CD4-positive, CD25-positive, alpha-beta regulatory T cell (primary cell): ENCODE data around the gene IL31. TPM values are rescaled to one million over a fixed set of nuclear protein-coding genes. Genes with fewer than 3 reads are reported as not detected.
A peak's percentile ranks its signal among the peaks of the same experiment; 100 is the strongest.

Experiments used
- ATAC-seq, 2 donors: fragments of 150-1000 bp; cut with Tn5 transposase; one replicate each; pipeline ENCODE4 v1.10.0; 2021; ENCODE audit warnings: low read depth in 2 of 2, moderate number of reproducible peaks in 2 of 2, moderate library complexity in 1 of 2
- DNase-seq, 3 donors: peaks; one replicate each; pipeline versions ENCODE4 v3.0.0 to v3.0.0-alpha.2; 2012 to 2022; ENCODE audit warnings: mixed read lengths in 1 of 3
- H3K27ac ChIP-seq: one replicate; pipeline ENCODE4 v1.7.0; 2013; ENCODE audit warnings: mild to moderate bottlenecking, low read length; ENCODE audit not compliant: insufficient read depth, poor library complexity, severe bottlenecking
- H3K27me3 ChIP-seq: one replicate; pipeline ENCODE4 v1.7.0; 2013; ENCODE audit warnings: low read length; ENCODE audit not compliant: control insufficient read depth, insufficient read depth
- H3K36me3 ChIP-seq: one replicate; pipeline ENCODE4 v1.7.0; 2013; ENCODE audit warnings: mild to moderate bottlenecking, low read length, moderate library complexity; ENCODE audit not compliant: control insufficient read depth, insufficient read depth
- H3K4me1 ChIP-seq: 2 replicates; pipeline ENCODE4 v1.7.0; 2013; ENCODE audit warnings: mild to moderate bottlenecking, low read length; ENCODE audit not compliant: insufficient read depth, control insufficient read depth, poor library complexity, severe bottlenecking
- H3K4me3 ChIP-seq: one replicate; pipeline ENCODE4 v1.7.0; 2013; ENCODE audit warnings: low read depth, mild to moderate bottlenecking, low read length, moderate library complexity
- H3K9me3 ChIP-seq, 2 experiments: 1 replicate in 1 of 2; 2 replicates in 1 of 2; pipeline ENCODE4 v1.7.0; 2013; ENCODE audit warnings: low read length in 2 of 2, mild to moderate bottlenecking in 1 of 2, moderate library complexity in 1 of 2; ENCODE audit not compliant: control insufficient read depth in 2 of 2
- H3K27ac Mint-ChIP-seq, 3 donors: one replicate each; pipeline ENCODE4 v1.8.0; 2020 to 2022; ENCODE audit warnings: mild to moderate bottlenecking in 3 of 3, mixed read lengths in 3 of 3, moderate library complexity in 2 of 3
- H3K27me3 Mint-ChIP-seq: one replicate; pipeline ENCODE4 v1.8.0; 2022; ENCODE audit warnings: mild to moderate bottlenecking, mixed read lengths
- H3K36me3 Mint-ChIP-seq: one replicate; pipeline ENCODE4 v1.8.0; 2020; ENCODE audit warnings: mixed read lengths
- H3K4me1 Mint-ChIP-seq, 4 donors: one replicate each; pipeline ENCODE4 v1.8.0; 2020 to 2022; ENCODE audit warnings: mixed read lengths in 4 of 4, mild to moderate bottlenecking in 1 of 4
- H3K4me3 Mint-ChIP-seq, 4 donors: one replicate each; pipeline ENCODE4 v1.8.0; 2020 to 2022; ENCODE audit warnings: mild to moderate bottlenecking in 4 of 4, mixed read lengths in 4 of 4, moderate library complexity in 3 of 4
- H3K9me3 Mint-ChIP-seq, 7 donors: one replicate each; pipeline ENCODE4 v1.8.0; 2020 to 2022; ENCODE audit warnings: mixed read lengths in 7 of 7, mild to moderate bottlenecking in 3 of 7, moderate library complexity in 2 of 7
- polyA plus RNA-seq, 4 donors: library from polyadenylated mRNA; unstranded; fragments of 300-500 nt; fragmentation: Illumina TruSeq; gene quantifications; one replicate each; pipeline ENCODE4 v1.2.3, GENCODE V29; 2021
- total RNA-seq: library from RNA; stranded (reverse); gene quantifications from one replicate; pipeline ENCODE4 v1.2.3, GENCODE V29; 2022

Gene IL31
- total and polyA plus RNA-seq, 5 donors from 2014 or later = not detected

- no peaks in the 10 kb centered on the region for H3K9me3 ChIP-seq
- no peak overlapping the region for H3K27ac Mint-ChIP-seq
- no peaks in the 10 kb centered on the region for H3K4me1 ChIP-seq
- no peaks in the 10 kb centered on the region for H3K27me3 Mint-ChIP-seq
- H3K4me3 Mint-ChIP-seq = no peak overlapping the region
- DNase-seq = no peak
- no peak overlapping the region for H3K27ac ChIP-seq
- no peak overlapping the region for H3K4me3 ChIP-seq
- H3K4me1 Mint-ChIP-seq = peaks cover 0 to 7% (median 1%) of the 10 kb centered on the region in 4 donors
- no peak for ATAC-seq
- H3K9me3 Mint-ChIP-seq = no peaks in the 10 kb centered on the region
- no peaks in the 10 kb centered on the region for H3K27me3 ChIP-seq
- H3K36me3 Mint-ChIP-seq = peaks cover 9% of the 10 kb centered on the region
- peaks cover 36% of the 10 kb centered on the region for H3K36me3 ChIP-seq
Observed at GRCh38 chr12:122139266-122139665, 34.8 kb downstream of the IL31 start.

GRCh38 chr12:122138616-122139015, 35.4 kb downstream of the IL31 start:
- Mint-ChIP-seq H3K4me1 (peaks cover 0 to 3% (median under 1%) of the 10 kb centered on the region in 4 donors), H3K27me3 (no peaks in the 10 kb centered on the region), H3K36me3 (peaks cover 12% of the 10 kb centered on the region), H3K4me3 (no peak overlapping the region), H3K27ac (peak overlapping the region in 1 of 3 donors; percentile 79), H3K9me3 (no peaks in the 10 kb centered on the region)
- Histone ChIP-seq H3K27ac (no peak overlapping the region), H3K36me3 (peaks cover 41% of the 10 kb centered on the region), H3K4me1 (no peaks in the 10 kb centered on the region), H3K27me3 (no peaks in the 10 kb centered on the region), H3K4me3 (no peak overlapping the region), H3K9me3 (no peaks in the 10 kb centered on the region)
- no peak for ATAC-seq
- DNase-seq = no peak

DNA sequence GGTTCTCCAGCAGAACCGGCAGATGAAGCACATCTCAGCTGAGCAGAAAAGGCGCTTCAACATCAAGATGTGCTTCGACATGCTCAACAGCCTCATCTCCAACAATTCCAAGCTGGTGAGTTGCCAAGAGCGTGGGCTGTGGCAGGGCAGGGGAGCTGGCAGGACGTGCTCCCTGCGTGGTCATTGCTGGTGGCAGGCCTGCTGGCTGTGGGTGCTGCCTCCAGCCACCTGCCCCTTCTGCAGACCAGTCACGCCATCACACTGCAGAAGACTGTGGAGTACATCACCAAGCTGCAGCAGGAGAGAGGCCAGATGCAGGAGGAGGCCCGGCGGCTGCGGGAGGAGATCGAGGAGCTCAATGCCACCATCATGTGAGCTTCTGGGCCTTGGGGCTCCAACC, 35.8 kb downstream of the IL31 start:
- H3K9me3 ChIP-seq = no peaks in the 10 kb centered on the region
- no peak overlapping the region for H3K27ac ChIP-seq
- no peak overlapping the region for H3K4me3 ChIP-seq
- H3K4me1 ChIP-seq = no peaks in the 10 kb centered on the region
- H3K36me3 Mint-ChIP-seq = peaks cover 10% of the 10 kb centered on the region
- DNase-seq = no peak
- no peak for ATAC-seq
- H3K27me3 ChIP-seq = no peaks in the 10 kb centered on the region
- peaks cover 45% of the 10 kb centered on the region for H3K36me3 ChIP-seq
- H3K4me3 Mint-ChIP-seq = no peak overlapping the region
- peaks cover 0 to 3% (median 0%) of the 10 kb centered on the region in 4 donors for H3K4me1 Mint-ChIP-seq
- no peaks in the 10 kb centered on the region for H3K9me3 Mint-ChIP-seq
- H3K27ac Mint-ChIP-seq = no peak overlapping the region
- H3K27me3 Mint-ChIP-seq = no peaks in the 10 kb centered on the region

GRCh38 chr12:122137681-122138080, 36.3 kb downstream of the IL31 start:
- DNase-seq = no peak
- Histone ChIP-seq H3K36me3 (peaks cover 46% of the 10 kb centered on the region), H3K4me3 (no peak overlapping the region), H3K4me1 (no peaks in the 10 kb centered on the region), H3K9me3 (no peaks in the 10 kb centered on the region), H3K27me3 (no peaks in the 10 kb centered on the region), H3K27ac (no peak overlapping the region)
- peaks cover 0 to 3% (median 0%) of the 10 kb centered on the region in 4 donors for H3K4me1 Mint-ChIP-seq
- no peak overlapping the region for H3K4me3 Mint-ChIP-seq
- H3K36me3 Mint-ChIP-seq = peaks cover 10% of the 10 kb centered on the region
- no peaks in the 10 kb centered on the region for H3K9me3 Mint-ChIP-seq
- ATAC-seq = no peak
- H3K27me3 Mint-ChIP-seq = no peaks in the 10 kb centered on the region
- H3K27ac Mint-ChIP-seq = no peak overlapping the region

- H3K27me3 Mint-ChIP-seq = no peaks in the 10 kb centered on the region
- no peaks in the 10 kb centered on the region for H3K27me3 ChIP-seq
- H3K4me3 Mint-ChIP-seq = no peak overlapping the region
- H3K36me3 Mint-ChIP-seq = peaks cover 10% of the 10 kb centered on the region
- H3K9me3 Mint-ChIP-seq = no peaks in the 10 kb centered on the region
- peaks cover 47% of the 10 kb centered on the region for H3K36me3 ChIP-seq
- ATAC-seq (no peak), DNase-seq (no peak)
- no peaks in the 10 kb centered on the region for H3K4me1 ChIP-seq
- no peak overlapping the region for H3K27ac ChIP-seq
- no peak overlapping the region for H3K4me3 ChIP-seq
- no peak overlapping the region for H3K27ac Mint-ChIP-seq
- no peaks in the 10 kb centered on the region for H3K9me3 ChIP-seq
- H3K4me1 Mint-ChIP-seq = peaks cover 0 to 3% (median 0%) of the 10 kb centered on the region in 4 donors
Observed at GRCh38 chr12:122137229-122137628, 36.8 kb downstream of the IL31 start.

DNA sequence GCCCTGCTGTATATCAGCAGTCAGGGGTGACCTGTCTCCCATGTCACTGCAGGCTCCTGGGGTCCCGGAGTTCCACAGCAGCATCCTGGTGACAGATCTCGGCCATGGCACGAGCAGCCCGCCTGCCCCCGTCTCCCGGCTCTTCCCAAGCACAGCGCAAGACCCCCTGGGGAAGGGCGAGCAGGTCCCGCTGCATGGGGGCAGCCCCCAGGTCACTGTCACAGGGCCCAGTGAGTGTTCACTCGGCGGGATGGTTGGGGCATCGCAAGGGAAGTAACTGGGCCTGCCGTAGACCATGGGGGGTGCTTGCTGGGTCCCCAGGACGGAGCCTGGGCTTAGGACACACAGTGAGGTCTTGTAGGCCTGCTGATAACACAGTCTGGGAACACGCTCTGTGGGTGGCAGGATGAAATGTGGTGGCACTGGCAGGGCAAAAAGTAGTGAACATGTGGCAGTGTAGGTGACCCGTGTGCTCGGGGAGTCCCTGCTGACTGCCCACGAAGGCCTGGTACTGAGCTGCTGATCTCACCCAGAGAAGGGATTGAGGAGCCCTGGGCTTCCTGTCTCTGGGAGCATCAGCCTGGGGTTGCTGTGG, 38.5 kb downstream of the IL31 start:
- Mint-ChIP-seq H3K27ac (no peak overlapping the region), H3K27me3 (no peaks in the 10 kb centered on the region), H3K4me1 (peaks cover 0 to 3% (median 0%) of the 10 kb centered on the region in 4 donors), H3K9me3 (no peaks in the 10 kb centered on the region), H3K36me3 (peaks cover 6% of the 10 kb centered on the region), H3K4me3 (no peak overlapping the region)
- Histone ChIP-seq H3K4me1 (no peaks in the 10 kb centered on the region), H3K27me3 (no peaks in the 10 kb centered on the region), H3K9me3 (no peaks in the 10 kb centered on the region), H3K27ac (no peak overlapping the region), H3K36me3 (peaks cover 43% of the 10 kb centered on the region), H3K4me3 (no peak overlapping the region)
- DNase-seq = no peak
- ATAC-seq = no peak

DNA sequence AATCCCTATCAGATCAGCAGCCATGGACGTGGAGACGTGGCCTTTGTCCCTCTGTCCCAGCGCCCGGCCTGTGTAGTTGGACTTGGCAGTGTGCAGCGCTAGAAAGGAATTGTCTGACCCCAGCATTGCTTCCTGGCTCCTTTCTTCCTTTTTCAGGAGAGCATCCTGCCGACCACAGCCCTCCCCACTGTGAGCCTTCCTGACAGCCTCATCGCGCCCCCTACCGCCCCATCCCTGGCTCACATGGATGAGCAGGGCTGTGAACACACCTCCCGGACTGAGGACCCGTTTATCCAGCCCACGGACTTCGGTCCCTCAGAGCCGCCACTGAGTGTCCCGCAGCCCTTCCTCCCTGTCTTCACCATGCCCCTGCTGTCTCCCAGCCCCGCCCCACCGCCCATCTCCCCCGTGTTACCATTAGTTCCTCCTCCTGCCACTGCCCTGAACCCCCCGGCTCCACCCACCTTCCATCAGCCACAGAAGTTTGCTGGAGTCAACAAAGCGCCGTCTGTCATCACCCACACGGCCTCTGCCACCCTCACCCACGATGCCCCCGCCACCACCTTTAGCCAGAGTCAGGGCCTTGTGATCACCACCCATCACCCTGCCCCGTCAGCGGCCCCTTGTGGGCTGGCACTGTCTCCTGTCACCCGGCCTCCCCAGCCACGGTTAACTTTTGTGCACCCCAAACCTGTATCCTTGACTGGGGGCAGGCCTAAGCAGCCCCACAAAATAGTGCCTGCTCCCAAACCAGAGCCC, 40.6 kb downstream of the IL31 start:
- H3K36me3 Mint-ChIP-seq = peaks cover 6% of the 10 kb centered on the region
- no peaks in the 10 kb centered on the region for H3K27me3 ChIP-seq
- no peaks in the 10 kb centered on the region for H3K9me3 Mint-ChIP-seq
- H3K27me3 Mint-ChIP-seq = no peaks in the 10 kb centered on the region
- no peaks in the 10 kb centered on the region for H3K9me3 ChIP-seq
- peaks cover 56% of the 10 kb centered on the region for H3K36me3 ChIP-seq
- DNase-seq (no peak), ATAC-seq (no peak)
- peaks cover 0 to 3% (median 0%) of the 10 kb centered on the region in 4 donors for H3K4me1 Mint-ChIP-seq
- no peak overlapping the region for H3K27ac Mint-ChIP-seq
- no peaks in the 10 kb centered on the region for H3K4me1 ChIP-seq
- H3K4me3 ChIP-seq = no peak overlapping the region
- H3K4me3 Mint-ChIP-seq = no peak overlapping the region
- H3K27ac ChIP-seq = no peak overlapping the region

- no peaks in the 10 kb centered on the region for H3K27me3 ChIP-seq
- Mint-ChIP-seq H3K4me3 (no peak overlapping the region), H3K27me3 (no peaks in the 10 kb centered on the region), H3K4me1 (peaks cover 0 to 9% (median 5%) of the 10 kb centered on the region in 4 donors), H3K27ac (no peak overlapping the region), H3K9me3 (no peaks in the 10 kb centered on the region), H3K36me3 (peaks cover 10% of the 10 kb centered on the region)
- no peak overlapping the region for H3K4me3 ChIP-seq
- no peak overlapping the region for H3K27ac ChIP-seq
- H3K36me3 ChIP-seq = peaks cover 65% of the 10 kb centered on the region
- H3K9me3 ChIP-seq = no peaks in the 10 kb centered on the region
- H3K4me1 ChIP-seq = no peaks in the 10 kb centered on the region
- DNase-seq (no peak), ATAC-seq (no peak)
Observed at GRCh38 chr12:122130150-122130549, 43.9 kb downstream of the IL31 start.
